ENCODE measurements around the gene MRPL52. TPM values are rescaled to one million over a fixed set of nuclear protein-coding genes. Genes with fewer than 3 reads are reported as not detected.
"Not testable (repeated sequence)": the region's sequence is repeated elsewhere in the genome, so short reads cannot be mapped to it uniquely, and the experiment has no call there.

The MRPL52 gene
- total and polyA plus RNA-seq, 10 of the 15 experiments (the other 5 are each of a cell fraction or from before 2014, with no cell fraction given), result 51.7 to 541 (median 142) TPM

DNA sequence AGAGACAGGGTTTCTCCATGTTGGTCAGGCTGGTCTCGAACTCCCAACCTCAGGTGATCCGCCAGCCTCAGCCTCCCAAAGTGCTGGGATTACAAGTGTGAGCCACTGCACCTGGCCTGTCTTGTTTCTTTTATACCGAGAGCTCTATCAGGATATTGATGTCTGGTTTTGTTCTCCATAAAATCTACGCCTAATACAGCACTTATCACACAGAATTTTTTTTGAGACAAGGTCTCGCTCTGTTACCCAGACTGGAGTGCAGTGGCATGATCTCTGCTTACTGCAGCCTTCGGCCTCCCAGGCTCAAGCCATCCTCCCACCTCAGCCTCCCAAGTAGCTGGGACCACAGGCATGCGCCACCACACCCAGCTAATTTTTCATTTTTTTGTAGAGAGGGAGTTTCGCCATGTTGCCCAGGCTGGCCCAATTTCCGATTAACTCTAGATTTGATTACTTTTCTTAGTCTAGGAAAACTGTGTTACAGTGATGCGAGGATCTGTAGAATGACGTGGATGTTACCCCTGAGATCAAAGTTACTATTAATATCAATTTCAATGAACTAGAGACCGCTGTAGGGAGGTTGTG is 519 bp upstream of the MRPL52 start:
- SMC1A ChIA-PET (ENCODE audit: uncharacterized antibody, unreplicated experiment), result interaction anchor here (0.7 to 4.1 kb wide), 8 partner anchors 15 to 29 kb away, joined by 3 to 20 read pairs (median 4); no protein-coding TSS in a partner anchor
- H4K20me1 ChIP-seq (ENCODE audit: control insufficient read depth, insufficient read depth); H3K27me3 ChIP-seq (replicated peaks in 1 of 2; ENCODE audit: control insufficient read depth in 2 of 2, insufficient read depth in 2 of 2, low read length in 1 of 2); FAIRE-seq; in situ Hi-C loops (cut with MboI); intact Hi-C loops (cut with micrococcal nuclease; ENCODE audit: unreplicated experiment); ATAC-seq; H3K36me3 ChIP-seq (ENCODE audit: control insufficient read depth in 2 of 2, insufficient read depth in 2 of 2, low read length in 1 of 2); H3K9me3 ChIP-seq (replicated peaks; ENCODE audit: control insufficient read depth, insufficient read depth, low read length); DNase-seq (ENCODE audit: low read depth, low spot score): not testable (repeated sequence)
- CTCF ChIA-PET, result interaction anchor here (1.0 to 6.4 kb wide), 5 partner anchors 10 to 154 kb away, joined by 3 to 55 read pairs (median 3); no protein-coding TSS in a partner anchor
- RAD21 ChIA-PET (ENCODE audit: unreplicated experiment), result interaction anchor here (0.6 to 2.5 kb wide), 7 partner anchors 17 to 101 kb away, joined by 3 to 7 read pairs (median 3); partner anchors contain the start of gene OXA1L
- BruUV-seq (replicated peaks), result TSS peak; percentile 78
- Histone ChIP-seq H2AFZ (ENCODE audit: control insufficient read depth, low read depth, low read length) (peak overlapping the region; percentile 97), H3K4me2 (ENCODE audit: control insufficient read depth, insufficient read depth) (peak overlapping the region; percentile 75), H3K79me2 (ENCODE audit: control insufficient read depth, insufficient read depth, low read length) (peaks cover 13% of the 10 kb centered on the region), H3K4me1 (ENCODE audit: control insufficient read depth, insufficient read depth, low read length) (peaks cover 18% of the 10 kb centered on the region), H3K9ac (ENCODE audit: control insufficient read depth, insufficient read depth, low read length) (peak overlapping the region; percentile 49; the same call in 1 of the 2 replicates), H3K27ac (ENCODE audit: control insufficient read depth, insufficient read depth) (peak overlapping the region; percentile 41), H3K4me3 (peak overlapping the region; percentile 98; the same call in 1 of the 2 replicates)
- POLR2A ChIA-PET, result interaction anchor here (0.6 to 0.9 kb wide), 4 partner anchors 10 to 248 kb away, joined by 3 to 5 read pairs (median 4); no protein-coding TSS in a partner anchor
- WGBS (ENCODE audit: insufficient coverage, insufficient replicate concordance, low lambda C conversion rate, missing lambda C conversion rate), result 79% methylated on average over 12 of the region's 12 CpGs

DNA sequence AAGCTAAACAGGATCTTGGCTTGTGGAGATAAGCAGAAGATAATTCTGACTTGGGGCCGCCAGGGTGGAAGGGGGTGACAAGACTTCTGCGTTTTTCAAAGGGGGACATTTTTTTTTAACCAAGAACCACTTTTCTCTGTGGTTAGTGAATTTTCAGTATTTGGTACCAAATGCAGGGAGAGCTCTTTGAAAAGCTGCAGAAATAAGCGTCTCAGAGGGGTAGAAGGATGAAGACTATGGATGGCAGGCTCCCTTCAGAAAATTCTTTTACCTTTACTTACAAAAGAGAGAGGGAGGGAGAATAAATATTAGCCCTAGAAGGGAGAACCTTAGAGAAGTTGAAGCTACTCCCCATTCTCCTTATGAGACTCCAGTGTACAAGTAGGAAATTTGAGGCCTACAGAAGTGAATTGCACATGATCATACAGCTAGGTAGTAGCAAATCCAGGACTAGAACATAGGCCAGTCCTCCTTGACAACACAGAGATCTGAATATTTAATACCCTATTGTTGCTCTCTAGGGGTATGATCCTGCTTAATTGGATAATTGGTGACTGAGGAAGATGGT is 840 bp downstream of the MRPL52 start:
- Histone ChIP-seq H3K4me1 (ENCODE audit: control insufficient read depth, insufficient read depth, low read length) (peaks cover 9% of the 10 kb centered on the region), H3K9me3 (replicated peaks; ENCODE audit: control insufficient read depth, insufficient read depth, low read length) (no peaks in the 10 kb centered on the region), H3K79me2 (ENCODE audit: control insufficient read depth, insufficient read depth, low read length) (peaks cover 13% of the 10 kb centered on the region), H3K9ac (ENCODE audit: control insufficient read depth, insufficient read depth, low read length) (peak overlapping the region; percentile 78), H3K4me2 (ENCODE audit: control insufficient read depth, insufficient read depth) (peak overlapping the region; percentile 68), H3K27ac (ENCODE audit: control insufficient read depth, insufficient read depth) (peak overlapping the region; percentile 41), H3K4me3 (peak overlapping the region; percentile 98), H3K27me3 (replicated peaks in 1 of 2; ENCODE audit: control insufficient read depth in 2 of 2, insufficient read depth in 2 of 2, low read length in 1 of 2) (no peaks in the 10 kb centered on the region), H4K20me1 (ENCODE audit: control insufficient read depth, insufficient read depth) (no peaks in the 10 kb centered on the region), H2AFZ (ENCODE audit: control insufficient read depth, low read depth, low read length) (no peak overlapping the region), H3K36me3 (ENCODE audit: control insufficient read depth in 2 of 2, insufficient read depth in 2 of 2, low read length in 1 of 2) (peaks cover 0 to 11% of the 10 kb centered on the region in 2 experiments; a peak in 2 of 4 replicates)
- BruUV-seq (replicated peaks), result TSS peak; percentile 91
- no peak for FAIRE-seq
- in situ Hi-C loops (cut with MboI), result no loop called here
- intact Hi-C loops (cut with micrococcal nuclease; ENCODE audit: unreplicated experiment), result no loop called here
- 31% methylated on average over 3 of the region's 3 CpGs for WGBS (ENCODE audit: insufficient coverage, insufficient replicate concordance, low lambda C conversion rate, missing lambda C conversion rate)
- DNase-seq (ENCODE audit: low read depth, low spot score), result no peak
- TF ChIP-seq GATAD2B (conservative IDR thresholded peaks at IDR 0.05; ENCODE audit: low read depth) (no peak), MEF2B (IDR thresholded peaks at IDR 0.05; ENCODE audit: partially characterized antibody, poor library complexity, severe bottlenecking) (no peak)
- TF ChIP-seq, protein P1, sequence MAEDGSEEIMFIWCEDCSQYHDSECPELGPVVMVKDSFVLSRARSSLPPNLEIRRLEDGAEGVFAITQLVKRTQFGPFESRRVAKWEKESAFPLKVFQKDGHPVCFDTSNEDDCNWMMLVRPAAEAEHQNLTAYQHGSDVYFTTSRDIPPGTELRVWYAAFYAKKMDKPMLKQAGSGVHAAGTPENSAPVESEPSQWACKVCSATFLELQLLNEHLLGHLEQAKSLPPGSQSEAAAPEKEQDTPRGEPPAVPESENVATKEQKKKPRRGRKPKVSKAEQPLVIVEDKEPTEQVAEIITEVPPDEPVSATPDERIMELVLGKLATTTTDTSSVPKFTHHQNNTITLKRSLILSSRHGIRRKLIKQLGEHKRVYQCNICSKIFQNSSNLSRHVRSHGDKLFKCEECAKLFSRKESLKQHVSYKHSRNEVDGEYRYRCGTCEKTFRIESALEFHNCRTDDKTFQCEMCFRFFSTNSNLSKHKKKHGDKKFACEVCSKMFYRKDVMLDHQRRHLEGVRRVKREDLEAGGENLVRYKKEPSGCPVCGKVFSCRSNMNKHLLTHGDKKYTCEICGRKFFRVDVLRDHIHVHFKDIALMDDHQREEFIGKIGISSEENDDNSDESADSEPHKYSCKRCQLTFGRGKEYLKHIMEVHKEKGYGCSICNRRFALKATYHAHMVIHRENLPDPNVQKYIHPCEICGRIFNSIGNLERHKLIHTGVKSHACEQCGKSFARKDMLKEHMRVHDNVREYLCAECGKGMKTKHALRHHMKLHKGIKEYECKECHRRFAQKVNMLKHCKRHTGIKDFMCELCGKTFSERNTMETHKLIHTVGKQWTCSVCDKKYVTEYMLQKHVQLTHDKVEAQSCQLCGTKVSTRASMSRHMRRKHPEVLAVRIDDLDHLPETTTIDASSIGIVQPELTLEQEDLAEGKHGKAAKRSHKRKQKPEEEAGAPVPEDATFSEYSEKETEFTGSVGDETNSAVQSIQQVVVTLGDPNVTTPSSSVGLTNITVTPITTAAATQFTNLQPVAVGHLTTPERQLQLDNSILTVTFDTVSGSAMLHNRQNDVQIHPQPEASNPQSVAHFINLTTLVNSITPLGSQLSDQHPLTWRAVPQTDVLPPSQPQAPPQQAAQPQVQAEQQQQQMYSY (CRISPR knock-in tag; IDR thresholded peaks at IDR 0.05), result no peak
- TF ChIP-seq, protein P2, sequence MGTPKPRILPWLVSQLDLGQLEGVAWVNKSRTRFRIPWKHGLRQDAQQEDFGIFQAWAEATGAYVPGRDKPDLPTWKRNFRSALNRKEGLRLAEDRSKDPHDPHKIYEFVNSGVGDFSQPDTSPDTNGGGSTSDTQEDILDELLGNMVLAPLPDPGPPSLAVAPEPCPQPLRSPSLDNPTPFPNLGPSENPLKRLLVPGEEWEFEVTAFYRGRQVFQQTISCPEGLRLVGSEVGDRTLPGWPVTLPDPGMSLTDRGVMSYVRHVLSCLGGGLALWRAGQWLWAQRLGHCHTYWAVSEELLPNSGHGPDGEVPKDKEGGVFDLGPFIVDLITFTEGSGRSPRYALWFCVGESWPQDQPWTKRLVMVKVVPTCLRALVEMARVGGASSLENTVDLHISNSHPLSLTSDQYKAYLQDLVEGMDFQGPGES (IDR thresholded peaks at IDR 0.05), result no peak
- peak; percentile 24 for ATAC-seq
- RAD21 ChIA-PET (ENCODE audit: unreplicated experiment), result interaction anchor here (0.9 to 2.5 kb wide), 11 partner anchors 9 to 259 kb away, joined by 3 to 7 read pairs (median 4); no protein-coding TSS in a partner anchor
- CTCF ChIA-PET, result interaction anchor here (0.6 to 6.4 kb wide), 15 partner anchors 9 to 260 kb away, joined by 3 to 55 read pairs (median 3); partner anchors contain the start of genes HAUS4, LRP10 and OXA1L
- POLR2A ChIA-PET, result interaction anchor here (0.6 to 1.6 kb wide), 8 partner anchors 8 to 181 kb away, joined by 3 to 5 read pairs (median 3); partner anchors contain the start of gene OXA1L
- SMC1A ChIA-PET (ENCODE audit: uncharacterized antibody, unreplicated experiment), result interaction anchor here (0.6 to 1.4 kb wide), 12 partner anchors 9 to 171 kb away, joined by 3 to 13 read pairs (median 3); no protein-coding TSS in a partner anchor
